Right lobe of liver (tissue), 4 donors: Measurements from ENCODE around the gene PTOV1.

Experiments
- CTCF ChIP-seq, 4 donors: fragments of 200-600 bp in 3 of 4; fragments of 450-650 bp in 1 of 4; IDR thresholded peaks; one replicate each; pipeline versions ENCODE4 v1.5.1 to v1.8.0; 2016 to 2022; ENCODE audit warnings: antibody characterized with exemption in 4 of 4, mild to moderate bottlenecking in 2 of 4
- POLR2A ChIP-seq: fragments of 450-650 bp; IDR thresholded peaks from one replicate; pipeline ENCODE4 v1.6.1; 2017; ENCODE audit warnings: antibody characterized with exemption, mild to moderate bottlenecking
- donor health status: DM: no; HTN: no; CAD: no.
- donor health status: DM: no; HTN: no; CAD: no.
- donor health status: DM: no; HTN: yes; CAD: no.

- no peak for TF ChIP-seq CTCF (IDR thresholded peaks at IDR 0.05)
- TF ChIP-seq POLR2A: peak; percentile 5
Measured at GRCh38 chr19:49855676-49856573, 5.0 kb downstream of the PTOV1 start.
